Mesenchymal stem cell (in vitro differentiated cells and primary cell): ENCODE data around the gene ARHGAP24.
A peak's percentile ranks its signal among the peaks of the same experiment; 100 is the strongest.

Experiments used
- DNase-seq: peaks from one replicate; pipeline ENCODE4 v3.0.0-alpha.2; 2013
- H2AFZ ChIP-seq: one replicate; pipeline ENCODE4 v1.6.1; 2013; ENCODE audit warnings: low read depth, mild to moderate bottlenecking, control low read depth, inconsistent platforms, low read length, moderate library complexity
- H2AK5ac ChIP-seq: 2 replicates; pipeline ENCODE4 v1.6.1; 2013; ENCODE audit warnings: low read length, moderate library complexity, mild to moderate bottlenecking, inconsistent platforms; ENCODE audit not compliant: severe bottlenecking
- H2BK120ac ChIP-seq: one replicate; pipeline ENCODE4 v1.6.1; 2013; ENCODE audit warnings: low read depth, mild to moderate bottlenecking, inconsistent platforms, low read length, moderate library complexity
- H2BK12ac ChIP-seq, 2 experiments: one replicate each; pipeline ENCODE4 v1.6.1; 2013; ENCODE audit warnings: inconsistent platforms in 2 of 2, low read length in 2 of 2, mild to moderate bottlenecking in 2 of 2, moderate library complexity in 2 of 2, control low read depth in 1 of 2
- H2BK15ac ChIP-seq: one replicate; pipeline ENCODE4 v1.6.1; 2013; ENCODE audit warnings: mild to moderate bottlenecking, low read depth, inconsistent platforms; ENCODE audit not compliant: poor library complexity, severe bottlenecking
- H2BK5ac ChIP-seq: 2 replicates; pipeline ENCODE4 v1.6.1; 2013; ENCODE audit warnings: low read depth, mild to moderate bottlenecking, low read length, control low read depth, inconsistent platforms; ENCODE audit not compliant: poor library complexity, severe bottlenecking
- H3K14ac ChIP-seq, 2 experiments: one replicate each; pipeline ENCODE4 v1.6.1; 2013; ENCODE audit warnings: inconsistent platforms in 2 of 2, low read length in 2 of 2, control low read depth in 1 of 2, mild to moderate bottlenecking in 1 of 2, moderate library complexity in 1 of 2
- H3K18ac ChIP-seq, 2 experiments: one replicate each; pipeline ENCODE4 v1.6.1; 2013; ENCODE audit warnings: inconsistent platforms in 2 of 2, low read length in 2 of 2, control low read depth in 1 of 2, low read depth in 1 of 2, mild to moderate bottlenecking in 1 of 2
- H3K23ac ChIP-seq, 2 experiments: one replicate each; pipeline ENCODE4 v1.6.1; 2013; ENCODE audit warnings: inconsistent platforms in 2 of 2, low read length in 2 of 2, mild to moderate bottlenecking in 2 of 2, moderate library complexity in 2 of 2, control low read depth in 1 of 2
- H3K27ac ChIP-seq: 2 replicates; pipeline ENCODE4 v1.5.1; 2013; ENCODE audit warnings: mild to moderate bottlenecking, moderate library complexity, low read length, control low read depth, inconsistent platforms; ENCODE audit not compliant: poor library complexity, severe bottlenecking
- H3K27me3 ChIP-seq, 2 experiments: 2 replicates each; pipeline versions ENCODE4 v1.6.1 to v1.7.0; 2013; ENCODE audit warnings: low read length in 2 of 2, mild to moderate bottlenecking in 2 of 2, moderate library complexity in 2 of 2, control low read depth in 1 of 2, inconsistent platforms in 1 of 2; ENCODE audit not compliant: control insufficient read depth in 1 of 2, insufficient read depth in 1 of 2
- H3K36me3 ChIP-seq, 2 experiments: 2 replicates each; pipeline versions ENCODE4 v1.6.1 to v1.7.0; 2013; ENCODE audit warnings: low read length in 2 of 2, control low read depth in 1 of 2, inconsistent platforms in 1 of 2, low read depth in 1 of 2, mild to moderate bottlenecking in 1 of 2; ENCODE audit not compliant: insufficient read depth in 2 of 2, control insufficient read depth in 1 of 2
- H3K4ac ChIP-seq, 2 experiments: one replicate each; pipeline ENCODE4 v1.6.1; 2013; ENCODE audit warnings: inconsistent platforms in 2 of 2, low read length in 2 of 2, mild to moderate bottlenecking in 2 of 2, moderate library complexity in 2 of 2, control low read depth in 1 of 2, low read depth in 1 of 2
- H3K4me1 ChIP-seq: 2 replicates; pipeline ENCODE4 v1.6.1; 2013; ENCODE audit warnings: low read depth, low read length, control low read depth; ENCODE audit not compliant: control insufficient read depth, insufficient read depth
- H3K4me2 ChIP-seq: 2 replicates; pipeline ENCODE4 v1.6.1; 2013; ENCODE audit warnings: low read length, mild to moderate bottlenecking, inconsistent platforms; ENCODE audit not compliant: poor library complexity, severe bottlenecking
- H3K4me3 ChIP-seq, 2 experiments: 2 replicates each; pipeline versions ENCODE4 v1.5.1 to v1.7.0; 2013; ENCODE audit warnings: low read length in 2 of 2, mild to moderate bottlenecking in 2 of 2, control low read depth in 1 of 2, low read depth in 1 of 2; ENCODE audit not compliant: insufficient read depth in 1 of 2
- H3K79me1 ChIP-seq: replicated peaks from 2 replicates; pipeline ENCODE4 v1.6.1; 2013; ENCODE audit warnings: mild to moderate bottlenecking, control low read depth, low read length, inconsistent platforms; ENCODE audit not compliant: poor library complexity, severe bottlenecking
- H3K9ac ChIP-seq: 2 replicates; pipeline ENCODE4 v1.7.0; 2013; ENCODE audit warnings: mild to moderate bottlenecking, low read length, moderate library complexity
- H3K9me3 ChIP-seq: 2 replicates; pipeline ENCODE4 v1.7.0; 2013; ENCODE audit warnings: mild to moderate bottlenecking, low read length; ENCODE audit not compliant: control insufficient read depth
- H4K8ac ChIP-seq: one replicate; pipeline ENCODE4 v1.6.1; 2013; ENCODE audit warnings: inconsistent platforms, mild to moderate bottlenecking, low read length, moderate library complexity
- H4K91ac ChIP-seq: one replicate; pipeline ENCODE4 v1.6.1; 2013; ENCODE audit warnings: mild to moderate bottlenecking, low read length, inconsistent platforms
- WGBS: methylation state at CpG from one replicate; pipeline ENCODE4 v1.1.7; 2013; ENCODE audit warnings: mixed read lengths; 5-methylcytosine and 5-hydroxymethylcytosine counted together

ARHGAP24 gene

GRCh38 chr4:85938902-85939301, 464.0 kb downstream of the ARHGAP24 start:
- no peak overlapping the region for H2BK5ac ChIP-seq
- H3K27ac ChIP-seq: no peak overlapping the region
- H3K4ac ChIP-seq: no peak overlapping the region
- H2BK12ac ChIP-seq: no peak overlapping the region
- peak overlapping the region; percentile 17 for H2AK5ac ChIP-seq
- 100% methylated on average over 2 of the region's 2 CpGs for WGBS
- H2BK120ac ChIP-seq: no peak overlapping the region
- peak overlapping the region; percentile 80 for H3K9ac ChIP-seq
- peaks cover 0 to 28% of the 10 kb centered on the region in 2 experiments for H3K36me3 ChIP-seq
- H3K79me1 ChIP-seq: peaks cover 5% of the 10 kb centered on the region
- no peaks in the 10 kb centered on the region for H3K4me1 ChIP-seq
- DNase-seq: no peak
- no peak overlapping the region for H2BK15ac ChIP-seq
- H3K18ac ChIP-seq: no peak overlapping the region
- H3K9me3 ChIP-seq: no peaks in the 10 kb centered on the region
- H4K8ac ChIP-seq: no peak overlapping the region
- peak overlapping the region in 1 of 2 experiments; percentile 59 for H3K23ac ChIP-seq
- no peak overlapping the region for H4K91ac ChIP-seq
- H3K27me3 ChIP-seq: no peaks in the 10 kb centered on the region
- peak overlapping the region in 1 of 2 experiments; percentile 57 for H3K4me3 ChIP-seq
- H2AFZ ChIP-seq: no peak overlapping the region
- no peak overlapping the region for H3K14ac ChIP-seq
- H3K4me2 ChIP-seq: no peak overlapping the region

GRCh38 chr4:85939595-85939994, 464.6 kb downstream of the ARHGAP24 start:
- H3K9me3 ChIP-seq: no peaks in the 10 kb centered on the region
- H3K4me1 ChIP-seq: no peaks in the 10 kb centered on the region
- no peak overlapping the region for H3K4me2 ChIP-seq
- H3K27ac ChIP-seq: no peak overlapping the region
- peak overlapping the region in 1 of 2 experiments; percentile 57 for H3K4me3 ChIP-seq
- H2AK5ac ChIP-seq: no peak overlapping the region
- WGBS: 97% methylated on average over 5 of the region's 6 CpGs
- H2AFZ ChIP-seq: no peak overlapping the region
- no peak overlapping the region for H2BK12ac ChIP-seq
- H3K36me3 ChIP-seq: peaks cover 0 to 28% of the 10 kb centered on the region in 2 experiments
- H4K8ac ChIP-seq: no peak overlapping the region
- no peak overlapping the region for H3K14ac ChIP-seq
- H2BK120ac ChIP-seq: no peak overlapping the region
- no peak overlapping the region for H2BK5ac ChIP-seq
- no peak overlapping the region for H3K18ac ChIP-seq
- H3K79me1 ChIP-seq: peaks cover 5% of the 10 kb centered on the region
- no peak overlapping the region for H3K4ac ChIP-seq
- H3K9ac ChIP-seq: peak overlapping the region; percentile 80
- H4K91ac ChIP-seq: no peak overlapping the region
- no peak overlapping the region for H3K23ac ChIP-seq
- DNase-seq: no peak
- no peak overlapping the region for H2BK15ac ChIP-seq
- H3K27me3 ChIP-seq: no peaks in the 10 kb centered on the region

- Histone ChIP-seq H2BK12ac (no peak overlapping the region), H3K4me2 (no peak overlapping the region), H3K27me3 (no peaks in the 10 kb centered on the region), H2BK120ac (no peak overlapping the region), H3K18ac (no peak overlapping the region), H3K79me1 (peaks cover 5% of the 10 kb centered on the region), H3K4ac (no peak overlapping the region), H3K4me1 (no peaks in the 10 kb centered on the region), H3K9me3 (no peaks in the 10 kb centered on the region), H2AK5ac (no peak overlapping the region), H3K14ac (no peak overlapping the region), H4K91ac (no peak overlapping the region), H3K9ac (peak overlapping the region; percentile 80), H3K23ac (no peak overlapping the region), H2BK5ac (no peak overlapping the region), H4K8ac (no peak overlapping the region), H2BK15ac (no peak overlapping the region), H3K36me3 (peaks cover 0 to 25% of the 10 kb centered on the region in 2 experiments), H3K4me3 (peak overlapping the region in 1 of 2 experiments; percentile 57), H2AFZ (no peak overlapping the region), H3K27ac (no peak overlapping the region)
- no peak for DNase-seq
Measured at GRCh38 chr4:85940151-85940550, 465.2 kb downstream of the ARHGAP24 start.

GRCh38 chr4:85942107-85942506, 467.2 kb downstream of the ARHGAP24 start:
- Histone ChIP-seq H4K91ac (no peak overlapping the region), H2BK120ac (no peak overlapping the region), H3K27ac (no peak overlapping the region), H3K9me3 (no peaks in the 10 kb centered on the region), H3K18ac (no peak overlapping the region), H3K79me1 (peaks cover 6% of the 10 kb centered on the region), H2AK5ac (no peak overlapping the region), H3K9ac (peak overlapping the region; percentile 48), H3K23ac (no peak overlapping the region), H2BK5ac (no peak overlapping the region), H3K4me3 (no peak overlapping the region), H2BK15ac (no peak overlapping the region), H3K36me3 (peaks cover 0 to 16% of the 10 kb centered on the region in 2 experiments), H3K4me2 (no peak overlapping the region), H3K4ac (no peak overlapping the region), H3K4me1 (no peaks in the 10 kb centered on the region), H3K14ac (no peak overlapping the region), H2BK12ac (no peak overlapping the region), H4K8ac (no peak overlapping the region), H2AFZ (no peak overlapping the region), H3K27me3 (no peaks in the 10 kb centered on the region)
- 91% methylated on average over 5 of the region's 5 CpGs for WGBS
- no peak for DNase-seq
